Fibroblast of lung (primary cell): ENCODE results near the gene RBM38.

Experiments
- EZH2 ChIP-seq: IDR thresholded peaks from 2 replicates; pipeline ENCODE4 v1.5.1; 2012; ENCODE audit warnings: low read length, control low read depth, mild to moderate bottlenecking; ENCODE audit errors: missing control alignments
- TF ChIP-seq, protein P1 (sequence below), 2 donors: IDR thresholded peaks in 1 of 2; conservative IDR thresholded peaks in 1 of 2; 1 replicate in 1 of 2; 2 replicates in 1 of 2; pipeline ENCODE4 v1.5.1; 2011 to 2012; ENCODE audit warnings: low read length in 2 of 2, control low read depth in 1 of 2, inconsistent platforms in 1 of 2, low read depth in 1 of 2, mild to moderate bottlenecking in 1 of 2

DNA sequence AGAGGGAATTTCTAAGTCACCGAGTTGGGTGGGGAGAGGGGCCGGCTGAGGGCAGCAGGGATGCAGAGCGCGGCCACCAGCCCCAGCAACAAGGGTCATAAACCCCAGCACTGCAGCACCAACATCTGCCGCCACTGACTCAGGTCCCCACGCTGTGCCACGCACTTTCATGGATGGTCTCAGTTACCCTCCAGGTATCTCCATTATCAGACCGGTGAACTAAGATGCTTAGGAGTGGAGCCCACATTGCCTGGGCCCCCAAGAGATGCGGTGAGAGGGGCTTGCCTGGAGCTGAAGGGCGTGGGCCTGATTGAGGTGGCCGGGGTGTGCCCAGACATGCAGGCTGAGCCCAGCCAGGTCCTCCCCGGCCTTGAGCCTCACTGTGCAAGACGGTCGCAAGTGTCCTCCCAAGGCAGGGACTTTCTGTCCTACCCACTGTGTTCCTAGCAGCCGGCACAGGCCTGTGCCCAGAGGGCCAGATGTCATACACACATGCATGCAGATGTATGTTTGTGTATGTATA lies 19.3 kb downstream of the RBM38 start:
- TF ChIP-seq, protein P1, sequence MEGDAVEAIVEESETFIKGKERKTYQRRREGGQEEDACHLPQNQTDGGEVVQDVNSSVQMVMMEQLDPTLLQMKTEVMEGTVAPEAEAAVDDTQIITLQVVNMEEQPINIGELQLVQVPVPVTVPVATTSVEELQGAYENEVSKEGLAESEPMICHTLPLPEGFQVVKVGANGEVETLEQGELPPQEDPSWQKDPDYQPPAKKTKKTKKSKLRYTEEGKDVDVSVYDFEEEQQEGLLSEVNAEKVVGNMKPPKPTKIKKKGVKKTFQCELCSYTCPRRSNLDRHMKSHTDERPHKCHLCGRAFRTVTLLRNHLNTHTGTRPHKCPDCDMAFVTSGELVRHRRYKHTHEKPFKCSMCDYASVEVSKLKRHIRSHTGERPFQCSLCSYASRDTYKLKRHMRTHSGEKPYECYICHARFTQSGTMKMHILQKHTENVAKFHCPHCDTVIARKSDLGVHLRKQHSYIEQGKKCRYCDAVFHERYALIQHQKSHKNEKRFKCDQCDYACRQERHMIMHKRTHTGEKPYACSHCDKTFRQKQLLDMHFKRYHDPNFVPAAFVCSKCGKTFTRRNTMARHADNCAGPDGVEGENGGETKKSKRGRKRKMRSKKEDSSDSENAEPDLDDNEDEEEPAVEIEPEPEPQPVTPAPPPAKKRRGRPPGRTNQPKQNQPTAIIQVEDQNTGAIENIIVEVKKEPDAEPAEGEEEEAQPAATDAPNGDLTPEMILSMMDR (conservative IDR thresholded peaks at IDR 0.05 in 1 of 2, IDR thresholded peaks at IDR 0.05 in 1 of 2; ENCODE audit: low read depth in 1 of 2, low read length in 2 of 2), result no peak
- TF ChIP-seq EZH2, result no peak
